GM23338 (cell line): ENCODE data around the gene CUBN. TPM values are rescaled to one million over a fixed set of nuclear protein-coding genes. Genes with fewer than 3 reads are reported as not detected.

Experiments used
- ATAC-seq: fragments of 200-7000 bp; cut with Tn5 transposase; 3 replicates; pipeline ENCODE4 v1.9.1; 2020
- DNase-seq: peaks from one replicate; pipeline ENCODE4 v3.0.0-alpha.2; 2015; ENCODE audit warnings: low spot score
- H2AFZ ChIP-seq: fragments of 200-600 bp; sonication (generic); 2 replicates; pipeline ENCODE4 v1.8.0; 2016; ENCODE audit warnings: antibody characterized with exemption, mild to moderate bottlenecking, moderate library complexity
- H3F3A ChIP-seq: fragments of 200-600 bp; sonication (generic); replicated peaks from 2 replicates; pipeline ENCODE4 v1.8.0; 2017; ENCODE audit warnings: antibody characterized with exemption, mixed run types, low read depth
- H3K27ac ChIP-seq: fragments of 200-600 bp; sonication (generic); 2 replicates; pipeline ENCODE4 v1.6.1; 2016; ENCODE audit warnings: low read depth
- H3K27me3 ChIP-seq: fragments of 200-600 bp; sonication (generic); 2 replicates; pipeline ENCODE4 v1.8.0; 2016; ENCODE audit warnings: mild to moderate bottlenecking, mixed run types, moderate library complexity; ENCODE audit not compliant: insufficient read depth
- H3K36me3 ChIP-seq: fragments of 200-600 bp; sonication (generic); 2 replicates; pipeline ENCODE4 v1.8.0; 2016; ENCODE audit warnings: mild to moderate bottlenecking; ENCODE audit not compliant: insufficient read depth
- H3K4me1 ChIP-seq: fragments of 200-600 bp; sonication (generic); 2 replicates; pipeline ENCODE4 v1.8.0; 2016; ENCODE audit warnings: mild to moderate bottlenecking, moderate library complexity; ENCODE audit not compliant: insufficient read depth
- H3K4me2 ChIP-seq: fragments of 200-600 bp; sonication (generic); 2 replicates; pipeline ENCODE4 v1.7.1; 2017; ENCODE audit warnings: mixed run types
- H3K4me3 ChIP-seq: fragments of 200-600 bp; sonication (generic); 2 replicates; pipeline ENCODE4 v1.6.1; 2016; ENCODE audit warnings: mixed run types
- H3K79me2 ChIP-seq: fragments of 200-600 bp; sonication (generic); replicated peaks from 2 replicates; pipeline ENCODE4 v1.8.0; 2017; ENCODE audit warnings: mild to moderate bottlenecking; ENCODE audit not compliant: insufficient read depth
- H3K9me2 ChIP-seq: fragments of 200-600 bp; sonication (generic); 2 replicates; pipeline ENCODE4 v1.8.0; 2017; ENCODE audit not compliant: insufficient read depth
- H4K20me1 ChIP-seq: fragments of 200-600 bp; sonication (generic); replicated peaks from 2 replicates; pipeline ENCODE4 v1.8.0; 2017; ENCODE audit warnings: mild to moderate bottlenecking; ENCODE audit not compliant: insufficient read depth
- H3K27ac Mint-ChIP-seq: 2 replicates; pipeline ENCODE4 v1.8.0; 2020; ENCODE audit warnings: inconsistent platforms, mild to moderate bottlenecking, moderate library complexity, mixed read lengths
- H3K27me3 Mint-ChIP-seq: 3 replicates; pipeline ENCODE4 v1.8.0; 2022; ENCODE audit warnings: low read depth, mild to moderate bottlenecking, moderate library complexity, mixed read lengths, inconsistent platforms; ENCODE audit not compliant: insufficient read depth, poor library complexity
- H3K36me3 Mint-ChIP-seq: 3 replicates; pipeline ENCODE4 v1.8.0; 2021; ENCODE audit warnings: low read depth, mild to moderate bottlenecking, inconsistent platforms, moderate library complexity, mixed read lengths
- H3K4me1 Mint-ChIP-seq: 3 replicates; pipeline ENCODE4 v1.8.0; 2020; ENCODE audit warnings: mild to moderate bottlenecking, inconsistent platforms, mixed read lengths
- H3K4me3 Mint-ChIP-seq: 3 replicates; pipeline ENCODE4 v1.8.0; 2021; ENCODE audit warnings: moderate library complexity, mild to moderate bottlenecking, inconsistent platforms, mixed read lengths
- H3K9me3 Mint-ChIP-seq: 3 replicates; pipeline ENCODE4 v1.8.0; 2020; ENCODE audit warnings: moderate library complexity, mild to moderate bottlenecking, inconsistent platforms, mixed read lengths
- JUNB ChIP-seq: IDR thresholded peaks from one replicate; pipeline ENCODE4 v1.6.1; 2016; ENCODE audit warnings: antibody characterized with exemption; ENCODE audit not compliant: unreplicated experiment
- STAT1 ChIP-seq: IDR thresholded peaks from one replicate; pipeline ENCODE4 v1.6.1; 2016; ENCODE audit warnings: antibody characterized with exemption; ENCODE audit not compliant: unreplicated experiment
- polyA plus RNA-seq: library from polyadenylated mRNA; unstranded; fragments of >200 nt; fragmentation: Nextera tagmentation; extraction: Ambion mirVana; gene quantifications from 2 replicates; pipeline ENCODE4 v1.2.1, GENCODE V29; 2016
- total RNA-seq: library from RNA; depleted of rRNA; stranded (reverse); fragments of >200 nt; shearing (Covaris generic); gene quantifications from 2 replicates; pipeline ENCODE4 v1.2.3, GENCODE V29; 2014
- TF ChIP-seq, protein P1 (sequence below): fragments of 250-450 bp; sonication (Bioruptor Pico); IDR thresholded peaks from 2 replicates; pipeline ENCODE4 v1.5.0; 2020; ENCODE audit warnings: mild to moderate bottlenecking, moderate library complexity
- TF ChIP-seq, protein P2 (sequence below): IDR thresholded peaks from one replicate; pipeline ENCODE4 v1.6.1; 2018; ENCODE audit warnings: antibody characterized with exemption; ENCODE audit not compliant: unreplicated experiment

The CUBN gene
- total and polyA plus RNA-seq, 2 experiments from 2014 or later, result 0.06 to 1.8 TPM

DNA sequence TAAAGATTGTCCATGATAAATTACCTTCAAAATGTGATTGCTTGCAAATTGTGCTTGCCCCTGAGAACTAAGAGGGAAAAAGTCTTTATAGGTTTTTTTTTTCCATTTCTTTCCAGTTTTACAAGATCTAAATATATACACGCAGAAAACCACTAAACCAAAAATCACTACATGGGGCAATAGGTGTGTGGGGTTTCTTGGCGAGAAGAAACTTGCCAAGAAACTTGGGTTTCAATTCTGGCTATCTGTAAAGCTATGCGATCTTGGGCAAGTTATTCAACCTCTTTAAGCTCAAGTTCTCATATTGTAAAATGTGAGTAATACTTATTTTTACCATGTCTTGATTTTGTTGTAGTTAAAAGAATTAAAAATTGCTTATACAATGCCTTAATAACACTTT is 17.0 kb downstream of the CUBN start (continued):
- no peak for TF ChIP-seq JUNB
- TF ChIP-seq STAT1, result no peak
- TF ChIP-seq, protein P1, sequence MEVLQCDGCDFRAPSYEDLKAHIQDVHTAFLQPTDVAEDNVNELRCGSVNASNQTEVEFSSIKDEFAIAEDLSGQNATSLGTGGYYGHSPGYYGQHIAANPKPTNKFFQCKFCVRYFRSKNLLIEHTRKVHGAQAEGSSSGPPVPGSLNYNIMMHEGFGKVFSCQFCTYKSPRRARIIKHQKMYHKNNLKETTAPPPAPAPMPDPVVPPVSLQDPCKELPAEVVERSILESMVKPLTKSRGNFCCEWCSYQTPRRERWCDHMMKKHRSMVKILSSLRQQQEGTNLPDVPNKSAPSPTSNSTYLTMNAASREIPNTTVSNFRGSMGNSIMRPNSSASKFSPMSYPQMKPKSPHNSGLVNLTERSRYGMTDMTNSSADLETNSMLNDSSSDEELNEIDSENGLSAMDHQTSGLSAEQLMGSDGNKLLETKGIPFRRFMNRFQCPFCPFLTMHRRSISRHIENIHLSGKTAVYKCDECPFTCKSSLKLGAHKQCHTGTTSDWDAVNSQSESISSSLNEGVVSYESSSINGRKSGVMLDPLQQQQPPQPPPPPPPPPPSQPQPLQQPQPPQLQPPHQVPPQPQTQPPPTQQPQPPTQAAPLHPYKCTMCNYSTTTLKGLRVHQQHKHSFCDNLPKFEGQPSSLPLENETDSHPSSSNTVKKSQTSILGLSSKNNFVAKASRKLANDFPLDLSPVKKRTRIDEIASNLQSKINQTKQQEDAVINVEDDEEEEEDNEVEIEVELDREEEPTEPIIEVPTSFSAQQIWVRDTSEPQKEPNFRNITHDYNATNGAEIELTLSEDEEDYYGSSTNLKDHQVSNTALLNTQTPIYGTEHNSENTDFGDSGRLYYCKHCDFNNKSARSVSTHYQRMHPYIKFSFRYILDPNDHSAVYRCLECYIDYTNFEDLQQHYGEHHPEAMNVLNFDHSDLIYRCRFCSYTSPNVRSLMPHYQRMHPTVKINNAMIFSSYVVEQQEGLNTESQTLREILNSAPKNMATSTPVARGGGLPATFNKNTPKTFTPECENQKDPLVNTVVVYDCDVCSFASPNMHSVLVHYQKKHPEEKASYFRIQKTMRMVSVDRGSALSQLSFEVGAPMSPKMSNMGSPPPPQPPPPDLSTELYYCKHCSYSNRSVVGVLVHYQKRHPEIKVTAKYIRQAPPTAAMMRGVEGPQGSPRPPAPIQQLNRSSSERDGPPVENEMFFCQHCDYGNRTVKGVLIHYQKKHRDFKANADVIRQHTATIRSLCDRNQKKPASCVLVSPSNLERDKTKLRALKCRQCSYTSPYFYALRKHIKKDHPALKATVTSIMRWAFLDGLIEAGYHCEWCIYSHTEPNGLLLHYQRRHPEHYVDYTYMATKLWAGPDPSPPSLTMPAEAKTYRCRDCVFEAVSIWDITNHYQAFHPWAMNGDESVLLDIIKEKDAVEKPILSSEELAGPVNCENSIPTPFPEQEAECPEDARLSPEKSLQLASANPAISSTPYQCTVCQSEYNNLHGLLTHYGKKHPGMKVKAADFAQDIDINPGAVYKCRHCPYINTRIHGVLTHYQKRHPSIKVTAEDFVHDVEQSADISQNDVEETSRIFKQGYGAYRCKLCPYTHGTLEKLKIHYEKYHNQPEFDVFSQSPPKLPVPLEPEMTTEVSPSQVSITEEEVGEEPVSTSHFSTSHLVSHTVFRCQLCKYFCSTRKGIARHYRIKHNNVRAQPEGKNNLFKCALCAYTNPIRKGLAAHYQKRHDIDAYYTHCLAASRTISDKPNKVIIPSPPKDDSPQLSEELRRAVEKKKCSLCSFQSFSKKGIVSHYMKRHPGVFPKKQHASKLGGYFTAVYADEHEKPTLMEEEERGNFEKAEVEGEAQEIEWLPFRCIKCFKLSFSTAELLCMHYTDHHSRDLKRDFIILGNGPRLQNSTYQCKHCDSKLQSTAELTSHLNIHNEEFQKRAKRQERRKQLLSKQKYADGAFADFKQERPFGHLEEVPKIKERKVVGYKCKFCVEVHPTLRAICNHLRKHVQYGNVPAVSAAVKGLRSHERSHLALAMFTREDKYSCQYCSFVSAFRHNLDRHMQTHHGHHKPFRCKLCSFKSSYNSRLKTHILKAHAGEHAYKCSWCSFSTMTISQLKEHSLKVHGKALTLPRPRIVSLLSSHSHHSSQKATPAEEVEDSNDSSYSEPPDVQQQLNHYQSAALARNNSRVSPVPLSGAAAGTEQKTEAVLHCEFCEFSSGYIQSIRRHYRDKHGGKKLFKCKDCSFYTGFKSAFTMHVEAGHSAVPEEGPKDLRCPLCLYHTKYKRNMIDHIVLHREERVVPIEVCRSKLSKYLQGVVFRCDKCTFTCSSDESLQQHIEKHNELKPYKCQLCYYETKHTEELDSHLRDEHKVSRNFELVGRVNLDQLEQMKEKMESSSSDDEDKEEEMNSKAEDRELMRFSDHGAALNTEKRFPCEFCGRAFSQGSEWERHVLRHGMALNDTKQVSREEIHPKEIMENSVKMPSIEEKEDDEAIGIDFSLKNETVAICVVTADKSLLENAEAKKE (CRISPR knock-in tag), result no peak

DNA sequence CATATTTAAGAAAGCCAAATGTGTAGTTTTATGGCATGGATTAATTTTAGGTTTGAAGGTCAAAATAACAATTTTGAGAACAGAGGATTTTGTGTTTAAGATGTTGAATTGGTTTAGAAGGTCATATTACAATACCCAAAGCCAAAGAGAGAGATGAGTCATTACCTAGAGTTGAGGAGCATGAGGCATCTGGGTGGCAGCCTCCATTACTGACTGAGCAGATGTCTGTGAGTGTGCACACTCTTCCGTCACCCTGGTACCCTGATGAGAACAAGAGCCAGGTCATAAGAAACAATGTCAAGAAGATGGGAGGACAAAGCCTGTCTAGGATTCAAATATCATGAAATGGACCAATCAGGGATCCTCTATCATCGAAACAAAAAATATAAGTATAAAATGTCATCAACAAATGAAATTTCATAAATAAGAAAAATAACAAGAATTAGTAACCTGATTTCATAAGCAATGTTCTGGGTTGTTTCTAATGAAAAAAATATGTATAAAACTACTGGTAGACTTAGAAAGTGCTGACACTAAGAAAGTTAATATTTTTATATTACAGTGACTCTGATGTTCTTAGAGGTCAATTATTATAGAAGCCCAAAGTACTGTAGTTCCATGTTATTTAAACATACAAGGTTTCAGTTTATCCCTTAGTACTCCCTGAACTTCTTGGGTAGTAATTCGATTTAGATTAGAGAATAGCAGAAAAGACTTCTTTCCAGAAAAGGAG is 20.0 kb downstream of the CUBN start:
- Mint-ChIP-seq H3K36me3 (no peaks in the 10 kb centered on the region), H3K27ac (no peak overlapping the region), H3K4me1 (no peaks in the 10 kb centered on the region), H3K27me3 (no peaks in the 10 kb centered on the region), H3K4me3 (no peak overlapping the region), H3K9me3 (no peaks in the 10 kb centered on the region)
- H3K36me3 ChIP-seq, result no peaks in the 10 kb centered on the region
- no peaks in the 10 kb centered on the region for H3K27me3 ChIP-seq
- no peaks in the 10 kb centered on the region for H4K20me1 ChIP-seq
- no peaks in the 10 kb centered on the region for H3K9me2 ChIP-seq
- ATAC-seq, result no peak
- no peak overlapping the region for H3K4me2 ChIP-seq
- no peaks in the 10 kb centered on the region for H3F3A ChIP-seq
- no peaks in the 10 kb centered on the region for H3K79me2 ChIP-seq
- no peak overlapping the region for H3K27ac ChIP-seq
- no peak overlapping the region for H2AFZ ChIP-seq
- no peak overlapping the region for H3K4me3 ChIP-seq
- no peaks in the 10 kb centered on the region for H3K4me1 ChIP-seq
- no peak for DNase-seq
- TF ChIP-seq, protein P2, sequence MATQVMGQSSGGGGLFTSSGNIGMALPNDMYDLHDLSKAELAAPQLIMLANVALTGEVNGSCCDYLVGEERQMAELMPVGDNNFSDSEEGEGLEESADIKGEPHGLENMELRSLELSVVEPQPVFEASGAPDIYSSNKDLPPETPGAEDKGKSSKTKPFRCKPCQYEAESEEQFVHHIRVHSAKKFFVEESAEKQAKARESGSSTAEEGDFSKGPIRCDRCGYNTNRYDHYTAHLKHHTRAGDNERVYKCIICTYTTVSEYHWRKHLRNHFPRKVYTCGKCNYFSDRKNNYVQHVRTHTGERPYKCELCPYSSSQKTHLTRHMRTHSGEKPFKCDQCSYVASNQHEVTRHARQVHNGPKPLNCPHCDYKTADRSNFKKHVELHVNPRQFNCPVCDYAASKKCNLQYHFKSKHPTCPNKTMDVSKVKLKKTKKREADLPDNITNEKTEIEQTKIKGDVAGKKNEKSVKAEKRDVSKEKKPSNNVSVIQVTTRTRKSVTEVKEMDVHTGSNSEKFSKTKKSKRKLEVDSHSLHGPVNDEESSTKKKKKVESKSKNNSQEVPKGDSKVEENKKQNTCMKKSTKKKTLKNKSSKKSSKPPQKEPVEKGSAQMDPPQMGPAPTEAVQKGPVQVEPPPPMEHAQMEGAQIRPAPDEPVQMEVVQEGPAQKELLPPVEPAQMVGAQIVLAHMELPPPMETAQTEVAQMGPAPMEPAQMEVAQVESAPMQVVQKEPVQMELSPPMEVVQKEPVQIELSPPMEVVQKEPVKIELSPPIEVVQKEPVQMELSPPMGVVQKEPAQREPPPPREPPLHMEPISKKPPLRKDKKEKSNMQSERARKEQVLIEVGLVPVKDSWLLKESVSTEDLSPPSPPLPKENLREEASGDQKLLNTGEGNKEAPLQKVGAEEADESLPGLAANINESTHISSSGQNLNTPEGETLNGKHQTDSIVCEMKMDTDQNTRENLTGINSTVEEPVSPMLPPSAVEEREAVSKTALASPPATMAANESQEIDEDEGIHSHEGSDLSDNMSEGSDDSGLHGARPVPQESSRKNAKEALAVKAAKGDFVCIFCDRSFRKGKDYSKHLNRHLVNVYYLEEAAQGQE, result no peak
- TF ChIP-seq JUNB, result no peak
- TF ChIP-seq, protein P1 (CRISPR knock-in tag), result no peak
